Measurements from ENCODE around the gene GOLIM4. TPM values are rescaled to one million over a fixed set of nuclear protein-coding genes. Genes with fewer than 3 reads are reported as not detected.

GOLIM4 gene
- total and polyA plus RNA-seq, 8 donors = 5.6 to 17.6 (median 9.1) TPM

DNA sequence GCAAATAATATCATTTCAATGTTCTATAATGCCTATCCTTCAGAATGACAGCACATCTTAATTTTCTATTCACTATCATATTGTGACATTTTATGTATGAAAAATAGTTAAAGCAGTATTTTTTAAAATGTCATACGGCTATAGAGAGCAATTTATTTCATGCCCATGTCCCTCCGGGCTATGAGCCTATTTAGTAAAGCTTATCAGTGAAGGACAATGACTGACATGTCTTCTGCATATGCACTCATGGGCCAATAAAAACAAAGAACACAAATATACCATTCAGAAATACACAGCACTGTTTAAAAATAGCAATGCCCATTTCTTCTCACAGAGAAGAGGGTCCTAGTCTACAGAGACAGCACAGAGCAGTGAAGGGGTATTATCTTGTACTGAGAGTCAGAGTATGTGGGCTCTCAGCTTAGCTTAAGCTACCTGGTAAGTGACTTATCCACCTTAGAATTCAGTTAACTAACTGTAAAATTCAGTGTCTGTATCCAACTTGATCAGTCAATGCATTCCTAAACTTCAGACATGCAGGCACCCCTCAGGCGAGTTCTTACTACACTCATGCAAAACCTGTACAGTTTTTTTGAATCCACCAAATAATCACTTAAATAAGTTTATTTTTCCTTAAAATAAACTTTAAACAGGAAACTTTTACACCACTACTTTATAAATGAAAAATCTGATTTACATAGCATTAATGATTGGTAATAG is 9.0 kb downstream of the GOLIM4 start:
- H3K4me1 ChIP-seq = peaks cover 12 to 35% (median 20%) of the 10 kb centered on the region in 3 donors
- ATAC-seq (no peak), FAIRE-seq (no peak), DNase-seq (no peak)
- TF ChIP-seq, protein P1, sequence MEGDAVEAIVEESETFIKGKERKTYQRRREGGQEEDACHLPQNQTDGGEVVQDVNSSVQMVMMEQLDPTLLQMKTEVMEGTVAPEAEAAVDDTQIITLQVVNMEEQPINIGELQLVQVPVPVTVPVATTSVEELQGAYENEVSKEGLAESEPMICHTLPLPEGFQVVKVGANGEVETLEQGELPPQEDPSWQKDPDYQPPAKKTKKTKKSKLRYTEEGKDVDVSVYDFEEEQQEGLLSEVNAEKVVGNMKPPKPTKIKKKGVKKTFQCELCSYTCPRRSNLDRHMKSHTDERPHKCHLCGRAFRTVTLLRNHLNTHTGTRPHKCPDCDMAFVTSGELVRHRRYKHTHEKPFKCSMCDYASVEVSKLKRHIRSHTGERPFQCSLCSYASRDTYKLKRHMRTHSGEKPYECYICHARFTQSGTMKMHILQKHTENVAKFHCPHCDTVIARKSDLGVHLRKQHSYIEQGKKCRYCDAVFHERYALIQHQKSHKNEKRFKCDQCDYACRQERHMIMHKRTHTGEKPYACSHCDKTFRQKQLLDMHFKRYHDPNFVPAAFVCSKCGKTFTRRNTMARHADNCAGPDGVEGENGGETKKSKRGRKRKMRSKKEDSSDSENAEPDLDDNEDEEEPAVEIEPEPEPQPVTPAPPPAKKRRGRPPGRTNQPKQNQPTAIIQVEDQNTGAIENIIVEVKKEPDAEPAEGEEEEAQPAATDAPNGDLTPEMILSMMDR (IDR thresholded peaks at IDR 0.05) = no peak
- no peaks in the 10 kb centered on the region for H3K27me3 ChIP-seq
- peaks cover 0 to 4% (median 0%) of the 10 kb centered on the region in 3 donors for H3K36me3 ChIP-seq
- WGBS, 2 donors = 41 to 43% methylated on average over 3 of the region's 3 CpGs
- H3K9me3 ChIP-seq = no peaks in the 10 kb centered on the region
- intact Hi-C loops (cut with DNase I) = no loop called here
- no peak overlapping the region for H3K27ac ChIP-seq
- no peak overlapping the region for H3K4me3 ChIP-seq

DNA sequence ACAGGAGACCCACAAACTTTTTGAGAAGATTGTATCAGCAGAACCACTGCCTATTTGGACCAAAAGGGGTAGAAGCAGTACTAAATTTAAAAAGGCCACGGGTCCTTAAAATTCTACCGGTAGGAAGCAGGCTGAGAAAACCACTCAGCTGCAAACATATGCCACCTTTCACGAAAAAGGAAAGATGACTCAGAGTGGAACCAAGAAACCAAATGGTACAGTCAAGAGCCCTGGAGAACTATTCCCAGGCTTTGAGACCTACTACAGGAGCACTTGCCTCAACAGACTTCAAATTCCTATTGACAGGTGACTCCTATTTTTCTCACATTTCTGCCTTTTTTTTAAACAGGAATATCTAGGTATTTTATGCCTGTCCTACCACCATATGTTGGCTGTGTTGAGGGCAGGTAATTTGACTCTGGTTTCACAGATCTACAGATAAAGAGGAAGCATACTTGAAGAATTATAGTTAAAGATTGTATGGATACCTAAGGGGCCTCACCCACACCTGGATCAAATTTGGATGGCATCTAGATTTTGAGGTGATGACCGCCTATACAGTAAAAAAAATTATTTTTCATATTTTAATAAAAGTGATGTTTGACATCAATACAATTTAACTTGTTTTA is 10.1 kb downstream of the GOLIM4 start:
- H3K27me3 ChIP-seq = no peaks in the 10 kb centered on the region
- peaks cover 0 to 4% (median 0%) of the 10 kb centered on the region in 3 donors for H3K36me3 ChIP-seq
- H3K4me3 ChIP-seq = no peak overlapping the region
- DNase-seq (no peak), FAIRE-seq (no peak), ATAC-seq (no peak)
- no peaks in the 10 kb centered on the region for H3K9me3 ChIP-seq
- WGBS, 2 donors = 84 to 85% methylated on average over 4 of the region's 4 CpGs
- H3K27ac ChIP-seq = no peak overlapping the region
- intact Hi-C loops (cut with DNase I) = no loop called here
- H3K4me1 ChIP-seq = peaks cover 7 to 24% (median 11%) of the 10 kb centered on the region in 3 donors
- TF ChIP-seq, protein P1 (IDR thresholded peaks at IDR 0.05) = no peak

DNA sequence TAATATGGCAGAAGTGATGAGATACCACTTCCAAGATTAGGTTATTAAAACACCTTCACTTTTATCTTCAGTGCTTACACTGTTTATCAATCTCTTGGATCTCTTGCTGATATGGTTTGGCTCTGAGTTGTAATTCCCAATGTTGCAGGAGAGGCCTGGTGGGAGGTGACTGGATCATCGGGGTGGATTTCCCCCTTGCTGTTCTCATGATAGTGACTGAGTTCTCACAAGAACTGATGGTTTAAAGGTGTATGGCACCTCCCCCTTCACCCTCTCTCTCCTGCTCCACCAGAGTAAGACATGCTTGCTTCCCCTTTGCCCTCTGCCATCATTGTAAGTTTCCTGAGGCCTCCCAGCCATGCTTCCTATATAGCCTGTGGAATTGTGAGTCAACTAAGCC is 11.8 kb downstream of the GOLIM4 start:
- FAIRE-seq = no peak
- H3K9me3 ChIP-seq = no peaks in the 10 kb centered on the region
- peaks cover 7 to 19% (median 8%) of the 10 kb centered on the region in 3 donors for H3K4me1 ChIP-seq
- no peak for DNase-seq
- H3K27me3 ChIP-seq = no peaks in the 10 kb centered on the region
- intact Hi-C loops (cut with DNase I) = no loop called here
- no peak for ATAC-seq
- TF ChIP-seq, protein P1 (IDR thresholded peaks at IDR 0.05) = no peak
- no peak overlapping the region for H3K27ac ChIP-seq
- peaks cover 0 to 4% (median 0%) of the 10 kb centered on the region in 3 donors for H3K36me3 ChIP-seq
- H3K4me3 ChIP-seq = no peak overlapping the region
- WGBS, 2 donors = 68 to 72% methylated on average over 1 of the region's 1 CpG

DNA sequence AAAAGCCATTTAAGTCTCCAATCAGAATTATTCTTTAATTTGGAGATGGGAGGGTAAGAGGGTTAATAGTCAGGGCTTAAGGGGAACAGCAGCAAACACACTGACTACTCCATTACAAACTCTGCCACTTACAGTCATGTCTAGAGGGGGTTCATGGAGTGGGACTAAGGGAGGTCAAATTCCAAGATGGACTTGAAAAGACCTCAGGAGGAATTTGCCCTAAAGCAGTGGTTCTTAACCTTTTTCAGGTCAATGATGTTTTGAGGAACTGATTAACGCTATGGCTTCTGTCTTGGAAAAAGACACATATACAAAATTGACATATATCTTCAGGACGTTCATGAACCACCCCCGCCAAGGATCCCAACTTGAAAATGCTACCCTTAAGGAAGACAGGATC is 13.9 kb downstream of the GOLIM4 start:
- 92 to 94% methylated on average over 3 of the region's 3 CpGs for WGBS, 2 donors

More for the DNA sequence above, 13.9 kb downstream of the GOLIM4 start:
- H3K9me3 ChIP-seq = no peaks in the 10 kb centered on the region
- peaks cover 6 to 8% (median 7%) of the 10 kb centered on the region in 3 donors for H3K4me1 ChIP-seq
- no peaks in the 10 kb centered on the region for H3K27me3 ChIP-seq
- TF ChIP-seq, protein P1 (IDR thresholded peaks at IDR 0.05) = no peak
- no peak overlapping the region for H3K27ac ChIP-seq
- DNase-seq (no peak), FAIRE-seq (no peak), ATAC-seq (no peak)
- peaks cover 0 to 4% (median 0%) of the 10 kb centered on the region in 3 donors for H3K36me3 ChIP-seq
- intact Hi-C loops (cut with DNase I) = no loop called here
- H3K4me3 ChIP-seq = no peak overlapping the region

All from pancreas (tissue), 10 donors.